Mammary microvascular endothelial cell (primary cell): Measurements from ENCODE around the gene ERCC3. TPM values are rescaled to one million over a fixed set of nuclear protein-coding genes. Genes with fewer than 3 reads are reported as not detected.

ENCODE experiments used
- total RNA-seq: library from RNA; depleted of rRNA; stranded (reverse); fragments of >200 nt; gene quantifications from 2 replicates; pipeline ENCODE4 v1.2.3, GENCODE V29; 2015

ERCC3 gene
- 19.8 and 20.3 TPM in 2 replicates for total RNA-seq

GRCh38 chr2:127293748-127294562, at the start of gene ERCC3:
ERCC3 (minus strand) TSS chr2:127294144; CDS start chr2:127294081, 63 bp downstream.

GRCh38 chr2:127220102-127220767, 73.7 kb downstream of the ERCC3 start, which contains the start of gene CYP27C1:
CYP27C1 (minus strand) TSS chr2:127220299; CDS start chr2:127220270, 29 bp downstream.

Other genes starting within 250 kb of the ERCC3 start
- gene BIN1, start 187.0 kb downstream of the ERCC3 start, total RNA-seq: 18.5 and 23.2 TPM in 2 replicates
- not detected in 2 replicates for gene CYP27C1, start 73.8 kb downstream of the ERCC3 start, total RNA-seq
- gene MAP3K2, start 93.8 kb upstream of the ERCC3 start, total RNA-seq: 13.6 and 17.8 TPM in 2 replicates
- gene PROC, start 124.3 kb upstream of the ERCC3 start, total RNA-seq: not detected in 2 replicates
- 31.0 and 32.7 TPM in 2 replicates for gene IWS1, start 232.3 kb upstream of the ERCC3 start, total RNA-seq
- 0.10 and 0.27 TPM in 2 replicates for gene MYO7B, start 241.5 kb upstream of the ERCC3 start, total RNA-seq